Panc1 (cell line): ENCODE data around the gene TMEM131.

Experiments used
- POLR2AphosphoS5 ChIP-seq: IDR thresholded peaks from 2 replicates; pipeline ENCODE4 v1.6.1; 2012; ENCODE audit warnings: mild to moderate bottlenecking, low read depth, low read length, moderate library complexity
- REST ChIP-seq, 2 experiments: IDR thresholded peaks; 2 replicates each; pipeline ENCODE4 v1.6.1; 2011 to 2012; ENCODE audit warnings: low read depth in 2 of 2, control low read depth in 1 of 2, low read length in 1 of 2, mild to moderate bottlenecking in 1 of 2, moderate library complexity in 1 of 2; ENCODE audit not compliant: insufficient read depth in 1 of 2
- TF ChIP-seq, protein P1 (sequence below): fragments of 450-650 bp; IDR thresholded peaks from 2 replicates; pipeline ENCODE4 v1.5.1; 2017; ENCODE audit warnings: mild to moderate bottlenecking

GRCh38 chr2:97764559-97765263, 231.0 kb downstream of the TMEM131 start:
- TF ChIP-seq, protein P1, sequence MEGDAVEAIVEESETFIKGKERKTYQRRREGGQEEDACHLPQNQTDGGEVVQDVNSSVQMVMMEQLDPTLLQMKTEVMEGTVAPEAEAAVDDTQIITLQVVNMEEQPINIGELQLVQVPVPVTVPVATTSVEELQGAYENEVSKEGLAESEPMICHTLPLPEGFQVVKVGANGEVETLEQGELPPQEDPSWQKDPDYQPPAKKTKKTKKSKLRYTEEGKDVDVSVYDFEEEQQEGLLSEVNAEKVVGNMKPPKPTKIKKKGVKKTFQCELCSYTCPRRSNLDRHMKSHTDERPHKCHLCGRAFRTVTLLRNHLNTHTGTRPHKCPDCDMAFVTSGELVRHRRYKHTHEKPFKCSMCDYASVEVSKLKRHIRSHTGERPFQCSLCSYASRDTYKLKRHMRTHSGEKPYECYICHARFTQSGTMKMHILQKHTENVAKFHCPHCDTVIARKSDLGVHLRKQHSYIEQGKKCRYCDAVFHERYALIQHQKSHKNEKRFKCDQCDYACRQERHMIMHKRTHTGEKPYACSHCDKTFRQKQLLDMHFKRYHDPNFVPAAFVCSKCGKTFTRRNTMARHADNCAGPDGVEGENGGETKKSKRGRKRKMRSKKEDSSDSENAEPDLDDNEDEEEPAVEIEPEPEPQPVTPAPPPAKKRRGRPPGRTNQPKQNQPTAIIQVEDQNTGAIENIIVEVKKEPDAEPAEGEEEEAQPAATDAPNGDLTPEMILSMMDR: no peak
- TF ChIP-seq POLR2AphosphoS5 (no peak), REST (IDR thresholded peaks at IDR 0.05; ENCODE audit: insufficient read depth in 1 of 2, low read depth in 2 of 2, low read length in 1 of 2) (no peak)
